Colonic mucosa (tissue), 4 donors: ENCODE results near the gene CAPZB. TPM values are rescaled to one million over a fixed set of nuclear protein-coding genes. Genes with fewer than 3 reads are reported as not detected.

Experiments
- DNase-seq: peaks from one replicate; pipeline ENCODE4 v3.0.0-alpha.2; 2020
- H3K27ac ChIP-seq: fragments of 200-600 bp; one replicate; pipeline ENCODE4 v1.8.0; 2021
- H3K27me3 ChIP-seq: fragments of 200-600 bp; one replicate; pipeline ENCODE4 v1.8.0; 2021
- H3K36me3 ChIP-seq: fragments of 200-600 bp; one replicate; pipeline ENCODE4 v1.8.0; 2021
- H3K4me1 ChIP-seq: fragments of 200-600 bp; one replicate; pipeline ENCODE4 v1.8.0; 2021; ENCODE audit warnings: mild to moderate bottlenecking
- H3K4me3 ChIP-seq: fragments of 200-600 bp; one replicate; pipeline ENCODE4 v1.8.0; 2021
- H3K9ac ChIP-seq, 2 donors: one replicate each; pipeline ENCODE4 v1.7.0; 2013; ENCODE audit warnings: control low read depth in 2 of 2, low read depth in 2 of 2, low read length in 2 of 2
- H3K9me3 ChIP-seq: fragments of 200-600 bp; one replicate; pipeline ENCODE4 v1.8.0; 2021
- CTCF ChIP-seq: fragments of 200-600 bp; IDR thresholded peaks from one replicate; pipeline ENCODE4 v1.8.0; 2022; ENCODE audit warnings: antibody characterized with exemption, mild to moderate bottlenecking
- intact Hi-C: fragments of 100-400 bp; cut with DNase I; formaldehyde crosslinking; loops from one replicate; pipeline ENCODE4 v1.14.1; 2022
- total RNA-seq, 2 donors: library from RNA; stranded (reverse); fragmentation: NEBNext Ultra II Directional in 1 of 2; extraction: Animal tissue kit (Norgen Biotek cat#: 25700) in 1 of 2; gene quantifications; one replicate each; pipeline ENCODE4 v1.2.1, GENCODE V29; 2021
- donor health status: healthy.
- donor health status: DM: no; HTN: no; CAD: no.
- donor health status: DM: no; HTN: no; CAD: no.

Gene CAPZB
- total RNA-seq, 2 donors from 2014 or later, result 397 to 407 TPM

GRCh38 chr1:19377812-19378718 is 107.3 kb downstream of the CAPZB start:
- no peaks in the 10 kb centered on the region for H3K4me1 ChIP-seq
- H3K9me3 ChIP-seq, result no peaks in the 10 kb centered on the region
- intact Hi-C loops, result no loop called here
- no peak overlapping the region for H3K4me3 ChIP-seq
- H3K27me3 ChIP-seq, result no peaks in the 10 kb centered on the region
- TF ChIP-seq CTCF, result no peak
- H3K36me3 ChIP-seq, result no peaks in the 10 kb centered on the region
- H3K27ac ChIP-seq, result no peak overlapping the region
- H3K9ac ChIP-seq, result no peak overlapping the region
- no peak for DNase-seq

GRCh38 chr1:19376428-19377372 is 108.6 kb downstream of the CAPZB start:
- no peaks in the 10 kb centered on the region for H3K9me3 ChIP-seq
- H3K9ac ChIP-seq, result no peak overlapping the region
- no peaks in the 10 kb centered on the region for H3K36me3 ChIP-seq
- intact Hi-C loops, result no loop called here
- H3K4me3 ChIP-seq, result no peak overlapping the region
- H3K27ac ChIP-seq, result no peak overlapping the region
- H3K27me3 ChIP-seq, result no peaks in the 10 kb centered on the region
- TF ChIP-seq CTCF, result no peak
- DNase-seq, result no peak
- H3K4me1 ChIP-seq, result no peaks in the 10 kb centered on the region

- Histone ChIP-seq H3K4me1 (no peaks in the 10 kb centered on the region), H3K27me3 (no peaks in the 10 kb centered on the region), H3K9me3 (no peaks in the 10 kb centered on the region), H3K9ac (no peak overlapping the region), H3K4me3 (no peak overlapping the region), H3K27ac (no peak overlapping the region), H3K36me3 (no peaks in the 10 kb centered on the region)
- intact Hi-C loops, result no loop called here
- no peak for DNase-seq
- TF ChIP-seq CTCF, result no peak
Observed at GRCh38 chr1:19375631-19376400, 109.5 kb downstream of the CAPZB start.

DNA sequence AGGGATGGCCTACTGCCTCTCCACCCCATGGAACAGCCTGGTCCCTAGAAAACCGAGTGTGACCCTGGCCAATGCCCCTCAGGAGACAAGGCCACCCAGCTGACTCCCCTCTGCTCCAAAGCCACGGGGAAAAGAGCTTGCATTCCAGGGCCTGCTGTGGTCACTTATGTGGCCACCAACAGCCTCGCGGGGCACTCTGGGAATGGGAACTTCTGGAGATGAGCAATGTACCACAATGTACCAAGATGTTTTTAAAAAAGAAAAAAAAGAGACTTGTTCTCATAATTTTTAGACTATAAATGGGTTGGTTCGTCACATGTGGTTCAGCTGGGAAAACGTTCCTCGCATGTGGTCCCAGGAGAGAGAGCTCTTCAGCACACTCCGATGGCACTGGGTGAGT is 110.4 kb downstream of the CAPZB start:
- Histone ChIP-seq H3K27me3 (no peaks in the 10 kb centered on the region), H3K9me3 (no peaks in the 10 kb centered on the region), H3K36me3 (no peaks in the 10 kb centered on the region), H3K4me1 (no peaks in the 10 kb centered on the region), H3K9ac (no peak overlapping the region), H3K27ac (no peak overlapping the region), H3K4me3 (no peak overlapping the region)
- DNase-seq, result no peak
- intact Hi-C loops, result no loop called here
- TF ChIP-seq CTCF, result no peak
